ENCODE measurements around the gene SEMA4D. TPM values are rescaled to one million over a fixed set of nuclear protein-coding genes. Genes with fewer than 3 reads are reported as not detected.

SEMA4D gene
- polyA plus RNA-seq, 1 experiment = 0.50 TPM

DNA sequence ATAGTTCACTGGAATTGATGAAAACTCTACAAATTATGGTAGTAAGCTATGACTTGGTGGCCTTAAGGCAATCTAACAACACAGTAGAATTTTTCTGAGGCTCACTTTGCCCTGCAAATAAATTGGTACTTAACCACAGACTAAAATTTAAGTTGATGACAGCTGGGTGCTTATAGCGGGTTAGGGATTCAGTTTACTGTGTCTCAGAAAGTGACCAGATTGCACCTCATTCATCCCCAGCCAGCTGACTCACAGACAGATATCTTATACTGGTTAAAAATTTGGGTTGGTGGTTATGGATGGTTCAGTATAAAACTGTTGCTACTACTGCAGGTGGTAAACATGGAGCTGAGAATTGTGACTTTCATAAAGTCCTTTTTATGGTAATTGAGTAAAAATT lies 184.1 kb downstream of the SEMA4D start:
- no peak for DNase-seq (ENCODE audit: low read depth)
- TF ChIP-seq, protein P1, sequence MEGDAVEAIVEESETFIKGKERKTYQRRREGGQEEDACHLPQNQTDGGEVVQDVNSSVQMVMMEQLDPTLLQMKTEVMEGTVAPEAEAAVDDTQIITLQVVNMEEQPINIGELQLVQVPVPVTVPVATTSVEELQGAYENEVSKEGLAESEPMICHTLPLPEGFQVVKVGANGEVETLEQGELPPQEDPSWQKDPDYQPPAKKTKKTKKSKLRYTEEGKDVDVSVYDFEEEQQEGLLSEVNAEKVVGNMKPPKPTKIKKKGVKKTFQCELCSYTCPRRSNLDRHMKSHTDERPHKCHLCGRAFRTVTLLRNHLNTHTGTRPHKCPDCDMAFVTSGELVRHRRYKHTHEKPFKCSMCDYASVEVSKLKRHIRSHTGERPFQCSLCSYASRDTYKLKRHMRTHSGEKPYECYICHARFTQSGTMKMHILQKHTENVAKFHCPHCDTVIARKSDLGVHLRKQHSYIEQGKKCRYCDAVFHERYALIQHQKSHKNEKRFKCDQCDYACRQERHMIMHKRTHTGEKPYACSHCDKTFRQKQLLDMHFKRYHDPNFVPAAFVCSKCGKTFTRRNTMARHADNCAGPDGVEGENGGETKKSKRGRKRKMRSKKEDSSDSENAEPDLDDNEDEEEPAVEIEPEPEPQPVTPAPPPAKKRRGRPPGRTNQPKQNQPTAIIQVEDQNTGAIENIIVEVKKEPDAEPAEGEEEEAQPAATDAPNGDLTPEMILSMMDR (IDR thresholded peaks at IDR 0.05; ENCODE audit: insufficient read depth, low read depth, low read length) = no peak
- ChIA-PET POLR2A (no interaction called here), CTCF (interaction anchor here (0.6 kb wide), 1 partner anchor 235 kb away, joined by 3 read pairs; no protein-coding TSS in a partner anchor)
- Histone ChIP-seq H3K4me3 (ENCODE audit: low read depth, low read length) (0 out of 2 replicates have a peak overlapping the region, but pooled peaks have one; percentile 7), H3K36me3 (ENCODE audit: control insufficient read depth, insufficient read depth, low read length) (no peaks in the 10 kb centered on the region), H3K27me3 (ENCODE audit: control insufficient read depth, insufficient read depth, low read length) (no peaks in the 10 kb centered on the region)

- POLR2A ChIA-PET = no interaction called here
- H3K36me3 ChIP-seq (ENCODE audit: control insufficient read depth, insufficient read depth, low read length) = no peaks in the 10 kb centered on the region
Measured at GRCh38 chr9:89312222-89312571, 185.7 kb downstream of the SEMA4D start.

DNA sequence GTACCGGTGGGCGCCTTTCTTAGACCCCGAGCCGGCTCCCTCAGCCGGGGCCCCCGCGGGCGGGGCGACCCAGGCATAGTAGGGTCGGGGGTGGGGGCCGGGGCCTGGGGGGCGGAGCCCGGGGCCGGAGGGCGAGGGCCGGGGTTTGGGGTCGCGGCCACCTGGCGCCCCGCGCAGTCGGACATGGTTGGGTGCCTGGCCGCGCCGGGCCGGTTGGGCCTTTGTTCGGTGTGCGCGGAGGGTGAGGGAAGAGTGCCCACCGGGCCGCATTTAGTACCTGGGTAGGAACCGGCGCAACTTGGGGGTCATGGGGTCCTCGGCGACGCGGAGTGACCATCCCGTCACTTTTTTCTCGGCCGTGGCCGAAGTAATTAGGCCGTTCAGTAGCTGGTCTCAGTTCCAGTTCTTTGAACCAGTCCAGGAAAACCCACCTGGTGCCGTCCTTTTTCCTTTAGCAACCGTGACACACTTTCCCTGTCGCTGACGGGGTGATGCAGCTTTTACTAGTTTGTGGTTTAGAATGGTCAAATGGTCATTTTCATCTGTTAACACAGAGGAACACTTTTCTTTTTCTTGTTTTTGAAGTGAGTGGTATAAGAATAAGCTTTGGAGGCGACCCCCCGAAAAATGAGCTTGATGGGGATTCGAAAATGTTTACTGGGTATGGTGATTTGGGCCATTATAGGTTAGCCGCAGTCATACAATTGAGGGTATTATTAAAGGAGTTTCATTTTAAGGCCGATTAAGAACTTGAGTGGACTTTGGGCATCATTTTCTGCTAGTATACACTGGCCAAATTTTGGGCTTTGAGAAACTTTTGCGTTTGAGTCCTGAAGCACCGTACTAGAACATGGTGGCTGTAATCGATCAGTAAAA lies 186.3 kb downstream of the SEMA4D start:
- TF ChIP-seq, protein P1 (IDR thresholded peaks at IDR 0.05; ENCODE audit: insufficient read depth, low read depth, low read length) = no peak
- ChIA-PET CTCF (no interaction called here), POLR2A (no interaction called here)
- H3K27me3 ChIP-seq (ENCODE audit: control insufficient read depth, insufficient read depth, low read length) = no peaks in the 10 kb centered on the region
- H3K4me3 ChIP-seq (ENCODE audit: low read depth, low read length) = peak overlapping the region; percentile 79
- no peaks in the 10 kb centered on the region for H3K36me3 ChIP-seq (ENCODE audit: control insufficient read depth, insufficient read depth, low read length)
- no peak for DNase-seq (ENCODE audit: low read depth)

More at GRCh38 chr9:89312222-89312571, 185.7 kb downstream of the SEMA4D start:
- TF ChIP-seq, protein P1 (IDR thresholded peaks at IDR 0.05; ENCODE audit: insufficient read depth, low read depth, low read length) = no peak
- Histone ChIP-seq H3K4me3 (ENCODE audit: low read depth, low read length) (peak overlapping the region; percentile 79), H3K27me3 (ENCODE audit: control insufficient read depth, insufficient read depth, low read length) (no peaks in the 10 kb centered on the region)
- no peak for DNase-seq (ENCODE audit: low read depth)
- CTCF ChIA-PET = no interaction called here

Small RNA genes lying within 50 kb of the gene (small RNA-seq; reads per million reads assigned to genes)
- gene MIR3153 (ENCODE audit: insufficient read length, low read depth, low replicate concordance) = not detected

Other genes starting within 250 kb of the SEMA4D start
- 128 and 135 TPM in 2 replicates for gene CKS2, start 186.9 kb downstream of the SEMA4D start, polyA plus RNA-seq (2011; rRNA removed)
- gene SECISBP2, start 179.6 kb downstream of the SEMA4D start, polyA plus RNA-seq (2011; rRNA removed) = 14.3 and 14.4 TPM in 2 replicates
- 0.07 TPM in 1 of 2 replicates, not detected in the other for gene GADD45G, start 106.9 kb upstream of the SEMA4D start, polyA plus RNA-seq (2011; rRNA removed)

Data from BJ (cell line).